ENCODE results near the gene SUPT3H.

Gene SUPT3H

GRCh38 chr6:45092135-45092534, 285.6 kb downstream of the SUPT3H start:
- TF ChIP-seq CTCF (conservative IDR thresholded peaks at IDR 0.05), result no peak
- TF ChIP-seq ZFX (IDR thresholded peaks at IDR 0.05), result no peak

DNA sequence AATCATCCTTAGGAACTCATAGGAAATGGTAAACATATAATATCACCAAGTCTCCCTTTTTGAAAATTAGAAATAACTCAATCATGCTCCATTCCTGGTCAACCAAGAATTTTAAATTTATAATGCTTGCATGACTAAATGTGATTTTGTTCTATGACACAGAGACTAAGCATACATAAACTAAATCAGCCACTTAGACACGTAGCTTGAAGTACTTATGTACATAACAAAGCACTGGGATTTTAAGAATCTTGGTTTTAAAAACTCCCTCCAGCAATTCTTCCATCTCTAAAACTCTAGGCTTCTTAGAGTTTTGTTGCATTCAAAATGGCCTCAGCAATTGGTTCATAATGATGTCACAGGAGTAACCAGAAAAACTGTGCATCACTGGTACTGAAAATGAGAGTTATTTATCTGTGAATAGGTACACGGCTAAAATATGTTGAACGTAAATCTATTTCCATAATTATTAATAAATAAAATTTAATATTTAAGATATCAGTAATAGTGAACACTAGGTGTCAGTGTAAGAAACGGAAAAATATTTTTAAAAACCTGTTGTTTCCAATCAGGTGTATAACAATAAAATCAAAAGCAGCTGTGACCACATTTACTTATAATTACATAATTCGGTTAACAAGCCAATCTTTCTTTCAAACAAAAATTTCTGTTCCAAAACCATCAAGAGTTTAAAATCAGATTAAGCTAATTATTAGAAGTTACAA, 291.2 kb downstream of the SUPT3H start:
- no peak overlapping the region for H3K27ac ChIP-seq
- TF ChIP-seq CTCF (conservative IDR thresholded peaks at IDR 0.05) (peak; percentile 46), ZFX (IDR thresholded peaks at IDR 0.05) (no peak)

More at GRCh38 chr6:45092135-45092534, 285.6 kb downstream of the SUPT3H start:
- H3K27ac ChIP-seq, result no peak overlapping the region

- TF ChIP-seq CTCF (conservative IDR thresholded peaks at IDR 0.05), result no peak
- no peak for TF ChIP-seq ZFX (IDR thresholded peaks at IDR 0.05)
- no peak overlapping the region for H3K27ac ChIP-seq
Observed at GRCh38 chr6:45084257-45084656, 293.5 kb downstream of the SUPT3H start.

GRCh38 chr6:45082091-45082490, 295.6 kb downstream of the SUPT3H start:
- no peak overlapping the region for H3K27ac ChIP-seq
- TF ChIP-seq ZFX (IDR thresholded peaks at IDR 0.05) (no peak), CTCF (conservative IDR thresholded peaks at IDR 0.05) (no peak)

DNA sequence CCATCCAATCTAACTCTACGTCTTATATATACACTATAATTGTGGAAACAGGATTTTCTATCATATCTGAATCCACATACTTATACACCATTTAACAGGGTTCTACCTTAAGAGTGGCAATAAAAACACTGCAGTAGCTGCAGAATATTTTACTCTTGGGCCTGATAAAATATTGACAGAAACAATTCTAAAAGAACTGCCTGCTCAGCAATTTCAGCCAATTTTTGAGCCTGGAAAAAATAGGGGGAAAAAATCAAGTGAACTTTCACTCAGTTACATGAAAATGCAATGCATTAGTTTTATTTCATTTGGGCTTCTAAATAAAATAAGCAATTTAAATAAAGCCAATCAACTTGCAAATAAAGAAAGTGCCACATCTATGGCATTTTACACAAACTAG, 296.1 kb downstream of the SUPT3H start:
- H3K27ac ChIP-seq, result no peak overlapping the region
- TF ChIP-seq ZFX (IDR thresholded peaks at IDR 0.05), result no peak
- no peak for TF ChIP-seq CTCF (conservative IDR thresholded peaks at IDR 0.05)

- no peak for TF ChIP-seq CTCF (conservative IDR thresholded peaks at IDR 0.05)
- TF ChIP-seq ZFX (IDR thresholded peaks at IDR 0.05), result no peak
Observed at GRCh38 chr6:45078432-45078831, 299.3 kb downstream of the SUPT3H start.

GRCh38 chr6:45076217-45076930, 301.4 kb downstream of the SUPT3H start:
- no peak for TF ChIP-seq CTCF (conservative IDR thresholded peaks at IDR 0.05)
- TF ChIP-seq ZFX (IDR thresholded peaks at IDR 0.05), result no peak
- H3K27ac ChIP-seq, result no peak overlapping the region

More at GRCh38 chr6:45078432-45078831, 299.3 kb downstream of the SUPT3H start:
- no peak overlapping the region for H3K27ac ChIP-seq
